GM19043 (cell line): ENCODE measurements around the gene JPH2.

Experiments
- ATAC-seq: cut with Tn5 transposase; IDR thresholded peaks from one replicate; pipeline ENCODE4 v1.9.1; 2021; ENCODE audit warnings: low read depth; ENCODE audit not compliant: unreplicated experiment

The JPH2 gene

DNA sequence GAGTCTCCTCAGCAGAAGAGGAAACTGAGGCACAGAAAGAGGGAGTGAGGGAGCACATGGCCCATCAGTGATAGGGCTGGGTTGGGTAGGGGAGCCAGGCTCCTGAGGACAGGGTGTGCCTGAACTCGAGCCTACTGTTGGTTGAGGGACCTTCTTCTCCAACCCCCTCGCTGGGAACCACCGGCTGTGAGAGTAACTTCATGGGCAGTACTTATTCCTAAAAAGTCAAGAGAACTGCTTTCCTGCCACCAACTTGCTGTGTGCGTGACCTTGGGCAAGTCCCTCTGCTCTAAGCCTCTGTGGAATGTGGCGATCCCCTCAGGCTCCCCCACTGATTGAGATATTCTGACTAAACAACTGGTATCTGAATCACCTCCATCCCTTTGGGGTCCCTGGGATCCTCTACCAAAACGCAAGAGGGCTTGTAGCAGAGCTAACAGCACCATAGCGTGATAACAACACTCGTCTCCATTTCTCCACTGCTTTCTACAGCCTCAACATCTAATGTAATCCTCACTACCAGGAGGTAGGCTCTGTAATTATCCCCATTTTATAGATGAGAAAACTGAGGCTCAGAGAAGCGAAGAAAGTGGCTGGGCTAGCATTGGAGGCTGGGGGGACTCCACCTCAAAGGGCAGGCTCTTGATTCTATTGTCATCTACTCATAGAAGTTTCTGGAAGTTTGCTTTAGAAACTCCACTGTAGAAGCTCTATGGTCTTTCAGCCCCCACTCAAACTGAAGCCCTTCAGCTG, 76.0 kb downstream of the JPH2 start:
- ATAC-seq = no peak

- ATAC-seq = no peak
Measured at GRCh38 chr20:44109951-44110361, 77.0 kb downstream of the JPH2 start.

DNA sequence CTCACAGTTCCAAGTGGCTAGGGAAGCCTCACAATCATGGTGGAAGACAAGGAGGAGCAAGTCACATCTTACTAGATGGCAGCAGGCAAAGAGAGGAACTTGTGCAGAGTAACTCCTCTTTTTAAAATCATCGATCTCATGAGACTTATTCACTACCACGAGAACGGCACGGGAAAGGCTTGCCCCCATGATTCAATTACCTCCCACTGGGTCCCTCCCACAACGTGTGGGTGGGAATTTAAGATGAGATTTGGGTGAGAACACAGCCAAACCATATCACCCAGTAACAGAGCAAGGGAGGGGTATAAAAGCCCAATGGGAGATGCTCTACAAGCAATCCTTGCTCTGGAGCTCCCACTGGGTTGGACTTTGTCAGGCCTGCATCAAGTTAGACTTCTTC, 80.4 kb downstream of the JPH2 start:
- ATAC-seq = no peak

GRCh38 chr20:44104798-44105517, 82.0 kb downstream of the JPH2 start:
- no peak for ATAC-seq

DNA sequence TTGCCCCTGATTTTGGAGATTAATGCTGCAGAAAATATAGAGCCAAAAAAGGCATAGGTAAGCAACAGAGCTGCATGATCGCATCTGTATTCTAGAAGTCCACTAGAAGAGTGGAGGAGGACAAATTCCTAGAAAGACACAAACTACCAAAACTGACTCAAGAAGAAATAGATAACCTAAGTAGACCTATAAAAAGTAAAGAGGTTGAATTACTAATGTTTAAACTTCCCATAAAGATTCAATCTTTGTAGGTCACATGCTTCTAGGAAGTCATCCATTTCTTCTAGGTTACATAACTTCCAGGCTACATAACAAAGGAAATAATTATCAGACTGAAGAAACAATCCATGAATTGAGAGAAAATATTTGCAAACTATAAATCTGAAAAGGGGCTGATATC, 84.4 kb downstream of the JPH2 start:
- ATAC-seq = no peak

DNA sequence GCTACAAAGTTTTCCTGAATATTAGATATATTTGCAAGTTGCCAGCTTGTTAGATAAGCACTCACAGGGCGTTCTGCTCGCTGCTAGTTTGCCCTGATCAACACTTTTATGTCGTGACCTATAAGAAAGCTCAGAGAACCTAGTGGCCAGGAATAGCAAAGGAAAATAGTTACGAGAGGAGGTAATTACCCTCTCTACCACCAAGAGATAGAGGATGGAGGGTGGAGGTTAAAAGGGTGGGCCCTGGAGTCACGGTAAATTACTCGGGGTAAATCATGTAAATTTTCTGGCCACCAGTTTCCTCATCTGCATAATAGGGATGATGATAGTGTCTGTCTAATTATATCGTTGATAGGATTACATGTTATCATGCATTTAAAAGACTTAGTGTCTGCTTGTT, 87.2 kb downstream of the JPH2 start:
- no peak for ATAC-seq

DNA sequence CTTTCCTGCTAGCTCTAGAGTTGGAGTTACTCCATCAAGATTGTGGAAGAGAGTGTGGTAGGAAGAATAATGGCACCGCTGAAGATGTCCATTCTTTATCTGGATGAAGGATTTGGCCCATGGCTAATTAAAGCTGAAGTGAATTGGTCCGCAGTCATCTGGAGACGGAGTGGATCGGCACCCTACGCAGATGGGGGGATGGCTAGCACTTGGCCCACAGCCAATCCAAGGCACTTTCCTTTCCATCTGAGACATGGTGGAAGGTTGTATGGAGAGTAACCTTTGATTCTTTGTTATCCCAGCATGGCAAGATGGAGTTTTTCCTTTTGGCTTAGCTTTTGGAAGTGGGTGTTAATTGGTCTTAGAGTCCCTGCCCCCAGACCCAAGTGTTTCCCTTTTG, 88.3 kb downstream of the JPH2 start:
- ATAC-seq = no peak

- no peak for ATAC-seq
Measured at GRCh38 chr20:44098256-44098630, 88.7 kb downstream of the JPH2 start.

- ATAC-seq = no peak
Measured at GRCh38 chr20:44097521-44098255, 89.3 kb downstream of the JPH2 start.

- no peak for ATAC-seq
Measured at GRCh38 chr20:44095831-44096230, 91.2 kb downstream of the JPH2 start.

GRCh38 chr20:44093249-44093582, 93.8 kb downstream of the JPH2 start:
- no peak for ATAC-seq

GRCh38 chr20:44092551-44093248, 94.3 kb downstream of the JPH2 start:
- no peak for ATAC-seq

GRCh38 chr20:44091026-44091425, 96.0 kb downstream of the JPH2 start:
- ATAC-seq = no peak

DNA sequence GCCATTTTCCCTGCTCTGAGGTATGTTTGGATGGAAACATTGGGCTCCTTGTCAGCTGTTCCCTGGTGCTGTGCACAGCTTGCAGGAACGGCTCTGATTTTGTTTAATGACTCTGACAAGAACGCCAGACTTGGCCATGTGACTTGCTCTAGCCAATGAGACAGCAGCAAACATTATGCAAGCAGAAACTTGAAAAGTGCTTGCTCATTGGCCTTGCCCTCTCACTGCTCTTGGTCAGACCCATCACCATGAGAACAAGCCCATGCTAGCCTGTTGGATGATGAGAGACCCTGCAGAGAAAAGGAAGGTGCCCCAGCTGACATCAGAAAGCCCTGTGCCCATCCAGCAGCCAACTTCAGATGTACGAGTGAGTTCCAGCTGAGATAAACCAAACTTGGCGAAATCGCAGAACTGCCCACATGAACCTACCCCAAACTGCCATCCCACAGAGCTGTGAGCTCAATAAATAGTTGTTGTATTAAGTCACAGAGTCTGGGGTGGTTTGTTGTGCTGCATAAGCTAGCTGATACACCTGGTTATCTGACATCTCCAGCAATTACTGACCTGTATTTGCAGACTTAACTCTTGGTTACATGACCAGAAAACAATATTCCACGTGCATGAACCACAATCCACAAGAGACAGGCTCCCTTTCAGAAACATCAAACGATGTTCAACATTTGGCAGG, 96.9 kb downstream of the JPH2 start:
- ATAC-seq = no peak

GRCh38 chr20:44087857-44088120, 99.2 kb downstream of the JPH2 start:
- no peak for ATAC-seq

- no peak for ATAC-seq
Measured at GRCh38 chr20:44087051-44087856, 99.7 kb downstream of the JPH2 start.

- ATAC-seq = no peak
Measured at GRCh38 chr20:44085616-44086434, 101.2 kb downstream of the JPH2 start.

- no peak for ATAC-seq
Measured at GRCh38 chr20:44084891-44085290, 102.1 kb downstream of the JPH2 start.

DNA sequence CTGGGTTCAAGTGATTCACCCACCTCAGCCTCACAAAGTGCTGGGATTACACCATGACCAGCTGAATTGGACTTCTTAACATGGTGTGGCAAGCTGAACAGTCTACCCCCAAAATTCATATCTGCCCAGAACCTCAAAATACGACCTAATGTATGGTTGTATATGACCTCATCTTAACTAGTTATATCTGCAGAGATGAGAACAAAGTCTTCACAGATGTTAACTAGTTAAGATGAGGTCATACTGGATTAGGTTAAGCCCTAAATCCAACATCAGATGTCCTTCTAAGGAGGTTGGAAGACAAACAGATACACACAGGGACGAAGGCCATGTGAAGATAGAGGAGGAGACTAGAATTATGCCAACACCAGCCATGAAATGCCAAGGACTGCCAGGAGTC, 102.5 kb downstream of the JPH2 start:
- ATAC-seq = no peak
